ENCODE results near the gene DLG2. TPM values are rescaled to one million over a fixed set of nuclear protein-coding genes. Genes with fewer than 3 reads are reported as not detected.

DLG2 gene
- total RNA-seq, 1 donor from 2014 or later = 1.8 TPM

- Mint-ChIP-seq H3K27me3 (ENCODE audit: low read depth, unreplicated experiment) (no peaks in the 10 kb centered on the region), H3K4me1 (ENCODE audit: low read depth, unreplicated experiment) (no peaks in the 10 kb centered on the region), H3K27ac (ENCODE audit: unreplicated experiment) (no peak overlapping the region), H3K36me3 (ENCODE audit: low read depth, unreplicated experiment) (no peaks in the 10 kb centered on the region), H3K9me3 (ENCODE audit: unreplicated experiment) (no peaks in the 10 kb centered on the region), H3K4me3 (ENCODE audit: unreplicated experiment) (no peak overlapping the region)
- no peaks in the 10 kb centered on the region for H3K79me2 ChIP-seq (ENCODE audit: insufficient read depth, low read length)
- H2AFZ ChIP-seq (ENCODE audit: low read depth, low read length) = no peak overlapping the region
- FAIRE-seq (no peak), DNase-seq (ENCODE audit: low read depth) (no peak)
- no peaks in the 10 kb centered on the region for H3K27me3 ChIP-seq (ENCODE audit: insufficient read depth, low read length)
- no peaks in the 10 kb centered on the region for H4K20me1 ChIP-seq (ENCODE audit: insufficient read depth, low read length)
- H3K4me2 ChIP-seq (ENCODE audit: low read length) = no peak overlapping the region
- H3K4me3 ChIP-seq (ENCODE audit: insufficient read depth, low read depth, low read length) = no peak overlapping the region
- H3K9ac ChIP-seq (ENCODE audit: low read length) = no peak overlapping the region
- H3K4me1 ChIP-seq (ENCODE audit: insufficient read depth, low read length) = no peaks in the 10 kb centered on the region
- no peak for TF ChIP-seq EZH2 (IDR thresholded peaks at IDR 0.05; ENCODE audit: insufficient read depth, low read length)
- no peaks in the 10 kb centered on the region for H3K9me3 ChIP-seq (ENCODE audit: insufficient read depth, low read depth, low read length)
- H3K36me3 ChIP-seq (ENCODE audit: insufficient read depth, low read length) = no peaks in the 10 kb centered on the region
- no peak overlapping the region for H3K27ac ChIP-seq (ENCODE audit: low read depth, low read length)
These were observed 564.5 kb downstream of the DLG2 start for GRCh38 chr11:85062659-85063058.

- H3K36me3 Mint-ChIP-seq (ENCODE audit: low read depth, unreplicated experiment) = no peaks in the 10 kb centered on the region
- Histone ChIP-seq H3K9ac (ENCODE audit: low read length) (no peak overlapping the region), H3K4me1 (ENCODE audit: insufficient read depth, low read length) (no peaks in the 10 kb centered on the region), H3K27me3 (ENCODE audit: insufficient read depth, low read length) (no peaks in the 10 kb centered on the region), H4K20me1 (ENCODE audit: insufficient read depth, low read length) (no peaks in the 10 kb centered on the region), H3K79me2 (ENCODE audit: insufficient read depth, low read length) (no peaks in the 10 kb centered on the region), H3K4me3 (ENCODE audit: insufficient read depth, low read depth, low read length) (no peak overlapping the region), H3K4me2 (ENCODE audit: low read length) (no peak overlapping the region), H3K9me3 (ENCODE audit: insufficient read depth, low read depth, low read length) (no peaks in the 10 kb centered on the region), H3K36me3 (ENCODE audit: insufficient read depth, low read length) (no peaks in the 10 kb centered on the region), H2AFZ (ENCODE audit: low read depth, low read length) (no peak overlapping the region), H3K27ac (ENCODE audit: low read depth, low read length) (no peak overlapping the region)
- H3K4me1 Mint-ChIP-seq (ENCODE audit: low read depth, unreplicated experiment) = no peaks in the 10 kb centered on the region
- H3K27ac Mint-ChIP-seq (ENCODE audit: unreplicated experiment) = no peak overlapping the region
- H3K9me3 Mint-ChIP-seq (ENCODE audit: unreplicated experiment) = no peaks in the 10 kb centered on the region
- no peaks in the 10 kb centered on the region for H3K27me3 Mint-ChIP-seq (ENCODE audit: low read depth, unreplicated experiment)
- no peak overlapping the region for H3K4me3 Mint-ChIP-seq (ENCODE audit: unreplicated experiment)
- no peak for TF ChIP-seq EZH2 (IDR thresholded peaks at IDR 0.05; ENCODE audit: insufficient read depth, low read length)
- no peak for TF ChIP-seq CTCF (IDR thresholded peaks at IDR 0.05; ENCODE audit: insufficient read depth, low read depth, low read length)
- FAIRE-seq (no peak), DNase-seq (ENCODE audit: low read depth) (peak; percentile 54)
These were observed 574.5 kb downstream of the DLG2 start for GRCh38 chr11:85052636-85053035.

GRCh38 chr11:85048801-85049200 is 578.3 kb downstream of the DLG2 start:
- Mint-ChIP-seq H3K9me3 (ENCODE audit: unreplicated experiment) (no peaks in the 10 kb centered on the region), H3K27ac (ENCODE audit: unreplicated experiment) (no peak overlapping the region), H3K4me1 (ENCODE audit: low read depth, unreplicated experiment) (no peaks in the 10 kb centered on the region), H3K36me3 (ENCODE audit: low read depth, unreplicated experiment) (no peaks in the 10 kb centered on the region), H3K4me3 (ENCODE audit: unreplicated experiment) (no peak overlapping the region), H3K27me3 (ENCODE audit: low read depth, unreplicated experiment) (no peaks in the 10 kb centered on the region)
- H4K20me1 ChIP-seq (ENCODE audit: insufficient read depth, low read length) = no peaks in the 10 kb centered on the region
- no peak for DNase-seq (ENCODE audit: low read depth)
- no peak overlapping the region for H3K4me2 ChIP-seq (ENCODE audit: low read length)
- TF ChIP-seq EZH2 (IDR thresholded peaks at IDR 0.05; ENCODE audit: insufficient read depth, low read length) = no peak
- TF ChIP-seq CTCF (IDR thresholded peaks at IDR 0.05; ENCODE audit: insufficient read depth, low read depth, low read length) = no peak
- H3K79me2 ChIP-seq (ENCODE audit: insufficient read depth, low read length) = no peaks in the 10 kb centered on the region
- no peaks in the 10 kb centered on the region for H3K4me1 ChIP-seq (ENCODE audit: insufficient read depth, low read length)
- FAIRE-seq = no peak
- H3K4me3 ChIP-seq (ENCODE audit: insufficient read depth, low read depth, low read length) = no peak overlapping the region
- H3K9me3 ChIP-seq (ENCODE audit: insufficient read depth, low read depth, low read length) = no peaks in the 10 kb centered on the region
- H3K9ac ChIP-seq (ENCODE audit: low read length) = no peak overlapping the region
- no peaks in the 10 kb centered on the region for H3K36me3 ChIP-seq (ENCODE audit: insufficient read depth, low read length)
- no peak overlapping the region for H3K27ac ChIP-seq (ENCODE audit: low read depth, low read length)
- no peak overlapping the region for H2AFZ ChIP-seq (ENCODE audit: low read depth, low read length)
- no peaks in the 10 kb centered on the region for H3K27me3 ChIP-seq (ENCODE audit: insufficient read depth, low read length)
